HG03139 (cell line): ENCODE results near the gene MICAL1.

Experiments
- ATAC-seq: cut with Tn5 transposase; IDR thresholded peaks from one replicate; pipeline ENCODE4 v1.9.1; 2021; ENCODE audit not compliant: unreplicated experiment

The MICAL1 gene, protein sequence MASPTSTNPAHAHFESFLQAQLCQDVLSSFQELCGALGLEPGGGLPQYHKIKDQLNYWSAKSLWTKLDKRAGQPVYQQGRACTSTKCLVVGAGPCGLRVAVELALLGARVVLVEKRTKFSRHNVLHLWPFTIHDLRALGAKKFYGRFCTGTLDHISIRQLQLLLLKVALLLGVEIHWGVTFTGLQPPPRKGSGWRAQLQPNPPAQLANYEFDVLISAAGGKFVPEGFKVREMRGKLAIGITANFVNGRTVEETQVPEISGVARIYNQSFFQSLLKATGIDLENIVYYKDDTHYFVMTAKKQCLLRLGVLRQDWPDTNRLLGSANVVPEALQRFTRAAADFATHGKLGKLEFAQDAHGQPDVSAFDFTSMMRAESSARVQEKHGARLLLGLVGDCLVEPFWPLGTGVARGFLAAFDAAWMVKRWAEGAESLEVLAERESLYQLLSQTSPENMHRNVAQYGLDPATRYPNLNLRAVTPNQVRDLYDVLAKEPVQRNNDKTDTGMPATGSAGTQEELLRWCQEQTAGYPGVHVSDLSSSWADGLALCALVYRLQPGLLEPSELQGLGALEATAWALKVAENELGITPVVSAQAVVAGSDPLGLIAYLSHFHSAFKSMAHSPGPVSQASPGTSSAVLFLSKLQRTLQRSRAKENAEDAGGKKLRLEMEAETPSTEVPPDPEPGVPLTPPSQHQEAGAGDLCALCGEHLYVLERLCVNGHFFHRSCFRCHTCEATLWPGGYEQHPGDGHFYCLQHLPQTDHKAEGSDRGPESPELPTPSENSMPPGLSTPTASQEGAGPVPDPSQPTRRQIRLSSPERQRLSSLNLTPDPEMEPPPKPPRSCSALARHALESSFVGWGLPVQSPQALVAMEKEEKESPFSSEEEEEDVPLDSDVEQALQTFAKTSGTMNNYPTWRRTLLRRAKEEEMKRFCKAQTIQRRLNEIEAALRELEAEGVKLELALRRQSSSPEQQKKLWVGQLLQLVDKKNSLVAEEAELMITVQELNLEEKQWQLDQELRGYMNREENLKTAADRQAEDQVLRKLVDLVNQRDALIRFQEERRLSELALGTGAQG

DNA sequence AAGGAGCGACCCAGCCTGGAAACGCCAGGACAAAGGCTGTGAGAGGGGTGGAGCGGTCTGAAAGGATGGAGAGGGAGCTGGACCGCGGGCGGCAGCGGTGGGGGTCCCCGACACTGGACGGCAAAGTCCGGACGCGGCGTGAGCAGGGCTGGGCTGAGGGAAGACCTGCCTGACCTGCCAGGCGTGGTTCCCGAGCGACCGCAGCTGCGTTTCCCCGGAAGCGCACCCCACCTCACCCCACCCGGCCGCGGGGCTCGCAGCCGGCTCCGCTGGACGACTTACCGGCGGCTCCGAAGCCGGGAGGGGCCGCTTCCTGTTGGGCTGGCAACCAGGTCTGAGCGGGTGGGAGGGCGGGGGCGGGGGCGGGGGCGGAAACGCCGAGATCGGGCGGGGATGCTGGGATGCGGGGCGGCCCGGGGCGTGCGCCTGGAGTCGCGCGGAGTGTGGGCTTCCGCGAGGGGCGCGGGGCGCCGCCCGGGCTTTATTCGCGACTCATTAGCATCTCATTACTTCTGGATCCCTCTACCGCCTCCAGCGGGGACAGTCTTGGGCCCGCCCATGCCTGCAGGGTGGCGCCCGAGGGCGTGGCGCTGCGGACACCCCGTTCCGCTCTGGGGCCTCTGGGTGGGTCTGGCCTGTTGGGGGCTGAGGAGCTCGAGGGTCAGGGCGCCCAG, at the start of gene MICAL1:
Gene MICAL1, minus strand, starts transcription at position 336 of the 674 bp plus-strand sequence. CDS start 1,576 bp downstream, outside the sequence.
- ATAC-seq: peak; percentile 48

DNA sequence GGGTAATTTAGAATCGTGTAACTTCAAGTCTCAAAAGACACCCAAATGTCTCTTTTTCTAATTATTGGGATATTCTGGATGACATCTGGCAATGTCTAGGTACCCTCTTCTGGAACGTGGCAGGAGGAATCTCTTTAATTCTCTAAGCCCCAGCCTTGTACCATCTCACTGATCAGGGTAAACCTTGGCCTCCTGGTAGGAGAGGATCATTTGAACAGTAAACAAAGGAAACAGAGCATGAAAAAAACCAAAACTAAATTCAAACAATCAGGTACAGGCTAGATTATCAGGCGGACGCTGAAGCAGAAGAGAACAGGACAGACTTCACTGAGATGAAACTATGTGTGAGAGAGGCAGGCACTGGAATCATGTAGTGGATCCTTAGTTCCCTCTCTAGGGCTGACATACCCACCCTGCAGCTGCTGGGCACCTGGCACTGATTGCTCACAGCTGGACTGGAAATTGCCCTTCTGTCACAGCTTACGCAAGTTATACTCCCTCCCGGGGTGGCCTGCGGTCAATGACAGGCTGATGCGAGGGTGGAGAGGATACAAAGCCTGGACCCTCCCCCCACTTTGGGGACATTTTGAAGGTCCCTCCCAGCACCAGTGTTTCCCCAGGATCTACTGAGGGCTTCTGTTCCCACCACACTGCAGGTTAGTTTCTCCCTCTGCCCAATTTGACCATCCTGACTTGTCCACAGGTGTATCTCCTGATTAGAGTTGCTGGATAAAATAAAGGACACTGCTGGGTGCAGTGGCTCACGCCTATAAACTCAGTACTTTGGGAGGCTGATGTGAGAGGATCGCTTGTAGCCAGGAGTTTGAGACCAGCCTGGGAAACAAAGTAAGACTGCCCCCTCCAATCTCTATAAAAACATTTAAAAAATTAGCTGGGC, 48.0 kb upstream of the MICAL1 start:
- no peak for ATAC-seq

DNA sequence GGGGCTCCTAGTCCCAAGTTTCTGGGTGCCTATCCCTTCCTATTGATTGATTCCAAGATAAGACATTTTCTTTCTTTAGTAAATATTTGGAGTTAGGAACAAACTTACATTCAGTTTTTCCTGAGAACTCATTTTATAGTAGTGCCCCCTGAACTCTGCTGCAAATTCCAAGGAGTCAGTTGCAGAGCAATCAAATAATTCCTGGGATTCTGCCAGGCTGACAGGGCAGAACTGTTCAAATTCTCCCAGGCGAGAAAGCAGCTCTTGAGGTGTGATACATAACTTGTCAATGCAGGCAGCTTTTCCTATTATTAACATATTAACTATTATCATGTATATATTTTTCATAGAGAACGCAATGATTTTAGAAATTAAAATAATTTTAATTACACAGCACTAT, 43.4 kb upstream of the MICAL1 start:
- no peak for ATAC-seq

DNA sequence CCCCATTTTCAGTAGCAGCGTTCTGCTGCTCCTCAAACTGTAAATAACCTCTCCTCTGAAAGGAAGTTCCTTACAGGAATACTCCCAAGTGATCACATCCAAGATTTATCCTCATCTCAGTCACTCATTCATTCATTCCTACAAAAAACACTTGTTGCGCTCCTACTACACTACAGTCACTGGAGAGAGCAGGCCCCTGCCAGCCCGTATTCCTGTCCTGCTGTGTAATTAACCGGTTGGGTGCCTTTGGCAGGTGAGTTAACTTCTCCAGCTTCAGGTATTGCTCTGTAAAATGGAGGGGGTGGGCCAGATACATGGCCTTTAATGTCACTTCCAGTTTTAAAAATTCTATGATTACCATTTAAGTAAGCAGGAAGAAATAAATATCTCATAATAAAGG, 42.5 kb upstream of the MICAL1 start:
- ATAC-seq: no peak

DNA sequence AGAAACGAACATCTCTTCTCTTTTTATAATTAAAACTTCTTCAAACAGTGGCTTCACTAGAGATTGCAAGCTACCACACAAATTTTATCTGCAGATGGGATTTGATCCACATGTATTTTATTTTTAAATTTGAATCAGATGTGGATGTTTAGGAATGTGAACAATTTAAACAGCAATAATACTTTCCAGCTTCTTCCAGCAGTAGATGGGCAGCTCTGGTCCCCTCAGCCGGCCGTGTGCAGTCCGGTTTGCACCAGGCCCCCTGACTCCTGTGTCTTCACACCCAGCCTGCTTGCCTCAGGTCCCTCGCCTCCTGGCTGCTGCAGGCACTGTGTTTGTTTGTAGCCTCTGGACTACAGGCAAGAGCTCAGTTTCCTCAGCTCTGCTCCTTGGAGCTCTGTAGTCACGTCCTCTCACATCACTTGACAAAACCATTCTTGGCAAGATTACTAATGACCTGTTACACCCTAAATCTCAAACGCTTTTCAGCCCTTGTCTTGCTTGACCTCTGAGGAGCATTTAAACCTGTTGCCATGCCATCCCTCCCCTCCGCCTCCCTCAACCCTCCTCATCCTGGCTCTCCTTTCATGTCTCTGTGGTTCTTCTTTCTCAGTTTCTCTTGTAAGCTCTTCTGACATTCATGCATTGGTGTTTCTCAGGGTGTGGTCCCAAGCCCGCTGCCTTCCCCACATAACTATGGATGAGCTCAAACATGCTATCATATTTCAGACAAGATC, 40.6 kb upstream of the MICAL1 start:
- ATAC-seq: no peak

DNA sequence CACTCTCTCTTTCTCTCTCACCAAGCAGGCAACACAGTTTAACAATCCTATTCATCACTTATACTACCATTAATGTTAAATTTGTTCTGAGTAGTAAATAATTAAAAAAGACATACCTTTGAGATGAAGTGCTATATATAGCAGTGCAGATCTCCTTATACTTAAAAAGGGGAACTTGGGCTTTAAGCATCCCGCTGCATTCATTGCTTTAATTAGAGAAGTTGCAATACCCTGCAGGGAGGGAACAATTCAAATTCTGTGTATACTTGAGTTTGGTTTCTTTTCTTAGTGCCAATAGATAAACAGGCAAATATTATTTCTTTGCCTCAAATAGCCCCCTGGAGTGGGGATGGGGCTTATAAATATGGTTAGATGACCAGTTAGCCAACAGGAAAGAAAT, 38.3 kb upstream of the MICAL1 start:
- no peak for ATAC-seq

DNA sequence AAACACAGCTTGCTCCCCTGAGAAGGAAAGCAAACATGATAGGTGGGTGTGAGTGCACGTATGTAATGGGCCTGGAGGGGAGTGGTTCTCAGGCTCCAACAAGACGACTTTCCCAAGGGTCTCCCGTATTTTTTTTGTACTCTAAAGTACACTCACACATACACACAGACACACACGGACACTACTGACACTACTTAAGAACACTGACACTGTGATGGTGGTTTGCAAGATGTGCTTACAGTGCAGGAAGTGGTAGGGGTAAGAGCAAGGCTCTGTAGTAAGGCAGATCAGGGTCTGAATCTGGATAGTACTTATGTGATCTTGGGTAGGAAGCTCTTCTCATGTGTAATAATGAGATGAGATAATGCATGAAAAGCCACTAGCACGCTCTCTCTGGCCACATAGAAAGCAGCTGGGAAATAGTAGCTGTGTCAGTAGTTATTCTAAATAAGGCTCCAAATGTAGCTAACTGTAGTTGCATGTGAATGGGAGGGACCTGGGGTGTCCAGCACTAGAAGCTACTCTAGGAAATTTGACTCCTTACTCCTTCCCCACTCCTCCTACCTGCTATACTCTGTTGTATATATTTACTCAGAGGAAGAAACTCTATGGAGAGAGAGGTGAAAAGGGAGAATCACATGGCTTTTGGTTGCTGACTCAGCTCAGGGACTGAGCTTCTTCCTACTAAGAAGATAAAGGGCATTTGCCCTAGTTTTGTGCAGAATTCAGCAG, 35.8 kb upstream of the MICAL1 start:
- no peak for ATAC-seq

DNA sequence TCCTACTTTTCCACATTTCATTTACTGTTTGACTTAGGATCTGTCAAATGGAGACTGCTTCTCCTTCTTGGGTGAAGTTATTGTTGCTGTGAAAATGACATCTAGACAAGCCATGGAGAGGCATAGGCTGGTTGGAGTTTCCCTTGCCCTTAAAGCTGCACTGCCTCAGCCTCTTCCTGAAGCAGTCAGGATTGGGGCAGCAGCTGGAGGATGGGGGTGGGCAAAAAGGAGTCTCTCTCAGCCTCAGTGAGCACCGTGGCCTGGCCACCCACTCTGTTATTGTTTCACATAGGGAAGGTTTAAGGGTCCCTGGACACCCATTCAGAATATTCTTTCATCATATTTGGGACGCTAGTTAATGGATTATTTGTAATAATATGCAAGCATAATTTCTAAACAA, 35.1 kb upstream of the MICAL1 start:
- no peak for ATAC-seq

DNA sequence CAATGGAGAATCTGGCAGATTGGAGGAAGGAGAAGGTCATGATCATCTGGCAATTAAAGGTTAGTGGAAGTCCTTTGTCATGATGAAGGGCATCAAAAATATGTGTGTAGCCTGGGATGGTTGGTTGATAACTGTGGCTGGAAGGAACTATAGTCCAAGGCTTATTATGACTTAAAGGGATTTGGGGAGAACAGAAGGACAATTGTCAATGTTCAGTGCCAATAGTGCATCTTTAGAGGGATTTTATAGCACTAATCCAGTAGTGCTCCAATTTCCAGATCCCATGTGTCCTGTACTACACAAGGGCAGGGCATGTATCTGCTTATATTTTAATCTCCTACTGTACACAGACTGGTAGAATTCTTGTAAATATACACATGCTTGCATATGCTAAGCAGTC, 32.4 kb upstream of the MICAL1 start:
- ATAC-seq: no peak

DNA sequence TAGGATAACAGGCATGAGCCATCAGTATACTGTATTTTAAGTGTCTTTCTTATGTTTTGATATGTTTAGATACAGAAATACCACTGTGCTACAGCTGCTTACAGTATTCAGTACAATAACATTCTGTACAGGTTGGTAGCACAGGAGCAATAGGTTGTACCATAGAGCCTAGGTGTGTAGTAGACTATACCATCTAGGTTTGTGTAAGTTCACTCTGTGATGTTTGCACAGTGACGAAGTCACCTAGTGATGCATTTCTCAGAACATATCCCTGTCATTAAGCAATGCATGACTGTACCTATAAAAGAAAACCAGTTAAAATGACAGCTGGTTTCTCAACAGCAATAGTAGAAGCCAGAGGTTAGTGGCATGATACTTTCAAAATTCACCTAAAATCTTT, 30.5 kb upstream of the MICAL1 start:
- ATAC-seq: no peak

DNA sequence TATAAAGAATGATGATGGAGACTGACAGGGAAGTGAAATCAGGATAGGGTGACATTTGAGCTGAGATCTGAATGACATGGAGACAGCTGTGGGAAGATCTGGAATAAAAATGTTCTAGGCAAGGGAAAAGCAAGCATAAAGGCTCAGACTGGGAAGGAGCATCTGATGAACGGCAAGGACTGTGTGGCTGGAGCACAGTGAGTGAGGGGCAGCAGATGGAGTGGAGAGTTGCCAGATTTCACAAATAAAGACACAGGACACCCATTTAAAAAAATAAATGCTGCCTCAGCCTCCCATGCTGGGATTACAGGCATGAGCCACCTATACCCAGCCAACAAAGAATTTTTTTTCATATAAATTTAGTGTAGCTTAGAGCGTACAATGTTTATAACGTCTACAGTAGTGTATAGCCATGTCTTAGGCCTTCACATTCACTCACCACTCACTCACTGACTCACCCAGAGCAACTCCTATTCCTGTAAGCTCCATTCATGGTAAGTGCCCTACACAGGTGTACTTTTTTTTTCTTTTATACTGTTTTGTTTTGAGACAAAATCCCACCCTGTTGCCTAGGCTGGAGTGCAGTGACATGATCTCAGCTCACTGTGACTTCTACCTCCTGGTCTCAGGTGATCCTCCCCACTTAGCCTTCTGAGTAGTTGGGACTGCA, 29.8 kb upstream of the MICAL1 start:
- ATAC-seq: no peak

DNA sequence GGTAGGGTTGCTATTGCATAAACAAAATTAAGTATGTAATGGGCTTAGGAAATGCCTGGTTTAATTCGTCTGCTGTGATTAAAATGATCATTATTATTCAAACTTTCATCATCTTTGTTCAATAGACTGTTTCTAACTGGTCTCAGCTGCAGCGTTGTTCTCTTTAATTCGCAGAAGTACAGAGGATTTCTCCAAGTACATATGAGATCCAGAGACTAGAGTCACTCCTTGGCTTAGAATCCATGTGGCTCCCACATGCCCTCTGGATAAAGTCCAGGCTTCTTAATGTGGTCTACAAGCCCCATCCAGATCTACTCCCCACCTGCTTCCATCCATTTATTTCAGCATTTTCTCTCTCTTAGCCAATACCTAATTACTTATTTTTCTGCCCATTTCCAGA, 28.6 kb upstream of the MICAL1 start:
- ATAC-seq: no peak

DNA sequence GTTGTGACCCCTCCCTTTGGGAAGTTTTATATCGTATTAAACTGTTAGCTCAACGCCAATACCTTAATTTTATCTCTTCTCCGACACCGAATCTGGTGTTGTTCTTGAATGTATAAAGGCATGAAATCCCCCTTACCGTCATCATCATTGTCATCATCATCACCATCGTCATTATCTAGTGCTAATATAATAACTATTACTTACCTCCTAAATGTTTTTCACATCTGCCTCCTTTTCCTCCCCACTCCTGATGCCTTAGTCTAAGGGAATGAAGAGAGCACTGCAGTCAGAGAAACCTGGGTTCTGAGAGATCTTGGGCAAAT, 28.1 kb upstream of the MICAL1 start:
- no peak for ATAC-seq

DNA sequence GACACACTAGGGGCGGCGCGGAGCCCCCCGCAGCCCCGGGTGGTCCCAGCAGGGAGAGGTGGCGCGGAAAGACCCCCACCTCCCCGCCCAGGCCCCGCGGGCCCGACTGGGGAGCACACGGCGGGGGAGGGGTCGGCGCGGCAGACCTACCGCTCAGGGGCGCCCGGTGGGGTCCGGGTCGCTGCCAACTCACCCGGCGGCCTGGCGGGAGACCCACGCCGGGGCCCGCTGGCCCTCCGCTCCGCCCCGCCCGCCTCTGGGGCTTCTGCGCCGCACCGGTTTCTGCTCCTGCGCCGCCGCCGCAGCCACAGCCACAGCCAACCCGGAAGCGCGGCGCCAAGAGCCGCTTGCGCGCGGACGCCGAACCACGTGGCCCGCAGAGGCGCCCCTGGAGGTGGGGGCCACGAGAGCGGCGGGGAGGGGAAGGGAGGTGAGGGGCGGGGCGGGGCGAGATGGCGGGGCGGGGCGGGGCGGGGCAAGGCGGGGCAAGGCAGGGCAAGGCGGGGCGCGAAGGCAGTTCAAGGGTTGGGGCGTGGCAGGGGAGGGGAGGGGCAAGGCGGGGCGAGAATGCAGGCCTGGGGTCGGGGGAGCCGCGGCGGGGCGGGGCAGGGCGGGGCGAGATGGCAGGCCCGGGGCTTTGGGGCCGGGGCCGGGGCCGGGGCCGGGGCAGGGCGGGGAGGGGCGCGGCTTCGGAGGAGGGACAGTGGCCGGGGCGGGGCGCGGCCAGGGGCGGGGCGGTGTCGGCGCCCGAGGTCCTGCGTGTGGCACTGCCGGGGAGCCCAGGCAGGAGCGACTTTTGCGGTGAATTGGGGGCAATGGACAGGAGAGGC, 27.5 kb upstream of the MICAL1 start, which contains the start of gene ZBTB24:
Gene ZBTB24, minus strand, starts transcription at position 315 of the 830 bp plus-strand sequence. CDS start 1,193 bp downstream, outside the sequence.
- peak; percentile 80 for ATAC-seq

DNA sequence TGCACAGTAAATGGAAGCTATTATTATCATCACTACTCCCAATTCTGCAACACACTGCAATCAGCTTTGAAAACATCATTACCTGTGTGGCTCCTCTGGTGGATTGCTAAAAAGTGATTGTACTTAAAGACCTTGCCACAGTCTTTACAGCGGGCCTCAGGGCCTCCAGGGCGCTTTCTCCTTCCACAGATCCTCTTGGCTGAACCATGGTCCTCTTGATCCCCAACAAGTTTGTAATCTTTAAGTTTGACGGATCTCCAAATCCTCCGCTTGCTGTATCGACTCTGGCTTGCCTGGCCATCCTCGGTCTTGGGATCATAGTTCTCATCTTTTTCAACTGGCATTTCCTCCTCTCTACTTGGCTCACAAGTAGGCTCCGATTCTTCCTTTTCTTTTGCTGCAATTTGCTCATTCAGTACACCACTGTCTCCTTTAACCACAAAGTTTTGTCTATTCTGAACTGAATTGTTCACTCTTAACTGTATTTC, 25.5 kb upstream of the MICAL1 start:
- ATAC-seq: no peak

DNA sequence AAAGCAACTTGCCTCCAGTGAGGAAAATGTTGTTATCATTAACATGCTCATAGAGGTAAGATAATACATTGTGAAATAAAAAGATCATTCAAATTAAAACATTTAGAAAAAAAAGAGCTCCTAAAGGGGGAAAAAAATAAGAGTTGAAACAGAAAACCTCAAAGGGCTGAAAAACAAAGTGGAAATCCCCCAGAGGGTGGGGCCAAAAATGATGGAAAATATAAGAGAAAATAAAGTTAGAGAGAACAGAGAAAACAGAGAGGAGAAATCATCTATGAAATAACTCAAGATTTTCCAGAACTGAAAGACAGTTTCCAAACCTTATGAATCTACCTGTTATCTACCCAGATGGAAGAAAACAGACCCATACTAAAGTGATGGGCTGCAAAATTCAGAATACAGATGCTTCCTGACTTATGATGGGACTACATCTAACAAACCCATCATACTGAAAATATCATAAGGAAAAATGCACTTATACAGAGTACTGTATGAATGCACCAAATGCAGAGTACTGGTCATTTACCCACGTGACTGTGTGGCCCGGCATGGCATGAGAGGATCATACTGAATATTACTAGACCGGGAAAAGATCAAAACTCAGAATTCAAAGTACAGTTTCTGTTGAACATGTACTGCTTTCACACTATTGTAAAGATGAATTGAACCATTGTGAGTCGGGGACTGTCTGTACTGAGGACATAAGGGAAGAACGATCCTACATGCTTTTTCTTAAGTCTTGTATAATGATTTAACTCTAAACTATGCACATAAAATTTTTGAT, 23.5 kb upstream of the MICAL1 start:
- no peak for ATAC-seq
